ENCODE results near the gene ITPA. TPM values are rescaled to one million over a fixed set of nuclear protein-coding genes. Genes with fewer than 3 reads are reported as not detected.

ITPA gene
- total and polyA plus RNA-seq, 10 of the 15 experiments (the other 5 are each of a cell fraction or from before 2014, with no cell fraction given) = 5.5 to 124 (median 66.3) TPM

DNA sequence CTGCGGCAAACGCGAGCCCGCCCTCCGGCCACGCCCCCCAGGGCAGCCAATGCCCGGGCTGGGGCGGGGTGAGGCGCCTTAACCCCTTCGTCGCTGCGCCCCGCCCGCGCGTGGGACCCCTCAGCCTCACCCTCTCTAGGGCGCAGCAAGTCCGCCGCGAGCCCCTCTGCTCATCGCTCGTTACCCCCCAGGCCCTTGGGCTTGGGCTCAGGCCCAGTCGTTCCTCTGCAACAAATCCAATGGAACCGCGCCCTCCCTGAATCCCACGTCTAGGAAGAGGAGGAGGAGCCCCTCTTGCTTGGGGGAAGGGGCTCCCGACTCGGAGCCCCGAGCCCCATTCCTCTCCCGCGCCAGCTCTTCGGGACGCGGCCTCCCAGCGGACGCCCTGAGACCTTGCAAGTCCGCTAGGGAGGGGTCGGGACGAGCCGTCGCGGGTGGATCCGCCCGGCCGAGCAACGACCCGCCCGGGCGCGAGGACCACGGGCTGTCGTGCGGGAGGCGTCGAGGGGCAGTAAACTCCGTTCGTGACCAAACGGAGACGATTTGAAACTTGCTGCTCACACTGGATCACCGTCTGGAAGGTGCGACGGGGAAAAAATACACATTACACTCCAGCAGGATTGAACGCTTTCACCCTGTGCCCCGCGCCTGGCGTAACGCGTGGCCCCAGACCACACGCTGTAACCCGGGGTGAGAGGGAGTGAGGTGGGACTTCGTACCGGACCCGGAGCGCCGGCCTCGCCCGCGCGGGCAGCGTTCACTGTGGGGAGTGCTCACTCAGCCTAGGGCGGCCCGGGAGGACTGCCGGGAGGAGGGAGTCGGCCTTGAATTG is 35.5 kb upstream of the ITPA start (continued):
- TF ChIP-seq, protein P1, sequence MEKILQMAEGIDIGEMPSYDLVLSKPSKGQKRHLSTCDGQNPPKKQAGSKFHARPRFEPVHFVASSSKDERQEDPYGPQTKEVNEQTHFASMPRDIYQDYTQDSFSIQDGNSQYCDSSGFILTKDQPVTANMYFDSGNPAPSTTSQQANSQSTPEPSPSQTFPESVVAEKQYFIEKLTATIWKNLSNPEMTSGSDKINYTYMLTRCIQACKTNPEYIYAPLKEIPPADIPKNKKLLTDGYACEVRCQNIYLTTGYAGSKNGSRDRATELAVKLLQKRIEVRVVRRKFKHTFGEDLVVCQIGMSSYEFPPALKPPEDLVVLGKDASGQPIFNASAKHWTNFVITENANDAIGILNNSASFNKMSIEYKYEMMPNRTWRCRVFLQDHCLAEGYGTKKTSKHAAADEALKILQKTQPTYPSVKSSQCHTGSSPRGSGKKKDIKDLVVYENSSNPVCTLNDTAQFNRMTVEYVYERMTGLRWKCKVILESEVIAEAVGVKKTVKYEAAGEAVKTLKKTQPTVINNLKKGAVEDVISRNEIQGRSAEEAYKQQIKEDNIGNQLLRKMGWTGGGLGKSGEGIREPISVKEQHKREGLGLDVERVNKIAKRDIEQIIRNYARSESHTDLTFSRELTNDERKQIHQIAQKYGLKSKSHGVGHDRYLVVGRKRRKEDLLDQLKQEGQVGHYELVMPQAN (conservative IDR thresholded peaks at IDR 0.05) = no peak
- peak; percentile 81; the same call in 1 of the 2 replicates for TF ChIP-seq NFYB (IDR thresholded peaks at IDR 0.05; ENCODE audit: insufficient read depth, low read depth, low read length)
- TF ChIP-seq, protein P2, sequence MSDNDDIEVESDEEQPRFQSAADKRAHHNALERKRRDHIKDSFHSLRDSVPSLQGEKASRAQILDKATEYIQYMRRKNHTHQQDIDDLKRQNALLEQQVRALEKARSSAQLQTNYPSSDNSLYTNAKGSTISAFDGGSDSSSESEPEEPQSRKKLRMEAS (IDR thresholded peaks at IDR 0.05; ENCODE audit: low read depth, low read length) = no peak
- TF ChIP-seq, protein P3, sequence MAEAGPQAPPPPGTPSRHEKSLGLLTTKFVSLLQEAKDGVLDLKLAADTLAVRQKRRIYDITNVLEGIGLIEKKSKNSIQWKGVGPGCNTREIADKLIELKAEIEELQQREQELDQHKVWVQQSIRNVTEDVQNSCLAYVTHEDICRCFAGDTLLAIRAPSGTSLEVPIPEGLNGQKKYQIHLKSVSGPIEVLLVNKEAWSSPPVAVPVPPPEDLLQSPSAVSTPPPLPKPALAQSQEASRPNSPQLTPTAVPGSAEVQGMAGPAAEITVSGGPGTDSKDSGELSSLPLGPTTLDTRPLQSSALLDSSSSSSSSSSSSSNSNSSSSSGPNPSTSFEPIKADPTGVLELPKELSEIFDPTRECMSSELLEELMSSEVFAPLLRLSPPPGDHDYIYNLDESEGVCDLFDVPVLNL (IDR thresholded peaks at IDR 0.05; ENCODE audit: low read depth, low read length) = no peak
- peak; percentile 9 for TF ChIP-seq MEF2B (IDR thresholded peaks at IDR 0.05; ENCODE audit: partially characterized antibody, poor library complexity, severe bottlenecking)
- no peak for TF ChIP-seq ZNF622 (IDR thresholded peaks at IDR 0.05)
- TF ChIP-seq GATAD2B (conservative IDR thresholded peaks at IDR 0.05; ENCODE audit: low read depth) = peak; percentile 19; the same call in 1 of the 2 replicates
- peak; percentile 40; the same call in 1 of the 2 replicates for TF ChIP-seq MTA2 (IDR thresholded peaks at IDR 0.05; ENCODE audit: low read depth)
- TF ChIP-seq IKZF2 (IDR thresholded peaks at IDR 0.05) = peak in 1 of 2 experiments; percentile 26; a peak in 2 of 4 replicates
- TF ChIP-seq, protein P4, sequence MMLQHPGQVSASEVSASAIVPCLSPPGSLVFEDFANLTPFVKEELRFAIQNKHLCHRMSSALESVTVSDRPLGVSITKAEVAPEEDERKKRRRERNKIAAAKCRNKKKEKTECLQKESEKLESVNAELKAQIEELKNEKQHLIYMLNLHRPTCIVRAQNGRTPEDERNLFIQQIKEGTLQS (IDR thresholded peaks at IDR 0.05; ENCODE audit: borderline replicate concordance, extremely low read depth, low read depth, low read length) = no peak
- no peak for TF ChIP-seq POLR2A (IDR thresholded peaks at IDR 0.05; ENCODE audit: low read depth, low read length)
- peak; percentile 57 for TF ChIP-seq SP1 (IDR thresholded peaks at IDR 0.05; ENCODE audit: low read depth, low read length)
- TF ChIP-seq YBX1 (IDR thresholded peaks at IDR 0.05) = no peak
- 0 out of 2 replicates have a peak, but pooled peaks have one; percentile 8 for TF ChIP-seq LARP7 (IDR thresholded peaks at IDR 0.05)
- no peak for TF ChIP-seq CEBPB (IDR thresholded peaks at IDR 0.05; ENCODE audit: borderline replicate concordance in 1 of 2, low read depth in 2 of 2, low read length in 2 of 2)
- TF ChIP-seq IKZF1 (conservative IDR thresholded peaks at IDR 0.05) = peak; percentile 92
- TF ChIP-seq, protein P5, sequence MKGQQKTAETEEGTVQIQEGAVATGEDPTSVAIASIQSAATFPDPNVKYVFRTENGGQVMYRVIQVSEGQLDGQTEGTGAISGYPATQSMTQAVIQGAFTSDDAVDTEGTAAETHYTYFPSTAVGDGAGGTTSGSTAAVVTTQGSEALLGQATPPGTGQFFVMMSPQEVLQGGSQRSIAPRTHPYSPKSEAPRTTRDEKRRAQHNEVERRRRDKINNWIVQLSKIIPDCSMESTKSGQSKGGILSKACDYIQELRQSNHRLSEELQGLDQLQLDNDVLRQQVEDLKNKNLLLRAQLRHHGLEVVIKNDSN (IDR thresholded peaks at IDR 0.05; ENCODE audit: borderline replicate concordance, extremely low read length, insufficient read depth, low read depth, low read length) = no peak
- TF ChIP-seq, protein P6, sequence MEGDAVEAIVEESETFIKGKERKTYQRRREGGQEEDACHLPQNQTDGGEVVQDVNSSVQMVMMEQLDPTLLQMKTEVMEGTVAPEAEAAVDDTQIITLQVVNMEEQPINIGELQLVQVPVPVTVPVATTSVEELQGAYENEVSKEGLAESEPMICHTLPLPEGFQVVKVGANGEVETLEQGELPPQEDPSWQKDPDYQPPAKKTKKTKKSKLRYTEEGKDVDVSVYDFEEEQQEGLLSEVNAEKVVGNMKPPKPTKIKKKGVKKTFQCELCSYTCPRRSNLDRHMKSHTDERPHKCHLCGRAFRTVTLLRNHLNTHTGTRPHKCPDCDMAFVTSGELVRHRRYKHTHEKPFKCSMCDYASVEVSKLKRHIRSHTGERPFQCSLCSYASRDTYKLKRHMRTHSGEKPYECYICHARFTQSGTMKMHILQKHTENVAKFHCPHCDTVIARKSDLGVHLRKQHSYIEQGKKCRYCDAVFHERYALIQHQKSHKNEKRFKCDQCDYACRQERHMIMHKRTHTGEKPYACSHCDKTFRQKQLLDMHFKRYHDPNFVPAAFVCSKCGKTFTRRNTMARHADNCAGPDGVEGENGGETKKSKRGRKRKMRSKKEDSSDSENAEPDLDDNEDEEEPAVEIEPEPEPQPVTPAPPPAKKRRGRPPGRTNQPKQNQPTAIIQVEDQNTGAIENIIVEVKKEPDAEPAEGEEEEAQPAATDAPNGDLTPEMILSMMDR (IDR thresholded peaks at IDR 0.05 in 2 of 3, conservative IDR thresholded peaks at IDR 0.05 in 1 of 3; ENCODE audit: control insufficient read depth in 2 of 3, extremely low read depth in 1 of 3, insufficient read depth in 1 of 3, low read depth in 3 of 3, low read length in 3 of 3) = peak in 2 of 3 experiments; percentile 17 to 28; a peak in 2 of 6 replicates
- no peak for TF ChIP-seq FOS (IDR thresholded peaks at IDR 0.05; ENCODE audit: borderline replicate concordance, extremely low read depth, insufficient read length)
- 0 out of 2 replicates have a peak, but pooled peaks have one; percentile 17 for TF ChIP-seq CREB1 (IDR thresholded peaks at IDR 0.05; ENCODE audit: low read depth)
- TF ChIP-seq, protein P7, sequence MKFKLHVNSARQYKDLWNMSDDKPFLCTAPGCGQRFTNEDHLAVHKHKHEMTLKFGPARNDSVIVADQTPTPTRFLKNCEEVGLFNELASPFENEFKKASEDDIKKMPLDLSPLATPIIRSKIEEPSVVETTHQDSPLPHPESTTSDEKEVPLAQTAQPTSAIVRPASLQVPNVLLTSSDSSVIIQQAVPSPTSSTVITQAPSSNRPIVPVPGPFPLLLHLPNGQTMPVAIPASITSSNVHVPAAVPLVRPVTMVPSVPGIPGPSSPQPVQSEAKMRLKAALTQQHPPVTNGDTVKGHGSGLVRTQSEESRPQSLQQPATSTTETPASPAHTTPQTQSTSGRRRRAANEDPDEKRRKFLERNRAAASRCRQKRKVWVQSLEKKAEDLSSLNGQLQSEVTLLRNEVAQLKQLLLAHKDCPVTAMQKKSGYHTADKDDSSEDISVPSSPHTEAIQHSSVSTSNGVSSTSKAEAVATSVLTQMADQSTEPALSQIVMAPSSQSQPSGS (IDR thresholded peaks at IDR 0.05; ENCODE audit: low read length) = no peak
